ENCODE data around the gene EXT2.

The EXT2 gene

DNA sequence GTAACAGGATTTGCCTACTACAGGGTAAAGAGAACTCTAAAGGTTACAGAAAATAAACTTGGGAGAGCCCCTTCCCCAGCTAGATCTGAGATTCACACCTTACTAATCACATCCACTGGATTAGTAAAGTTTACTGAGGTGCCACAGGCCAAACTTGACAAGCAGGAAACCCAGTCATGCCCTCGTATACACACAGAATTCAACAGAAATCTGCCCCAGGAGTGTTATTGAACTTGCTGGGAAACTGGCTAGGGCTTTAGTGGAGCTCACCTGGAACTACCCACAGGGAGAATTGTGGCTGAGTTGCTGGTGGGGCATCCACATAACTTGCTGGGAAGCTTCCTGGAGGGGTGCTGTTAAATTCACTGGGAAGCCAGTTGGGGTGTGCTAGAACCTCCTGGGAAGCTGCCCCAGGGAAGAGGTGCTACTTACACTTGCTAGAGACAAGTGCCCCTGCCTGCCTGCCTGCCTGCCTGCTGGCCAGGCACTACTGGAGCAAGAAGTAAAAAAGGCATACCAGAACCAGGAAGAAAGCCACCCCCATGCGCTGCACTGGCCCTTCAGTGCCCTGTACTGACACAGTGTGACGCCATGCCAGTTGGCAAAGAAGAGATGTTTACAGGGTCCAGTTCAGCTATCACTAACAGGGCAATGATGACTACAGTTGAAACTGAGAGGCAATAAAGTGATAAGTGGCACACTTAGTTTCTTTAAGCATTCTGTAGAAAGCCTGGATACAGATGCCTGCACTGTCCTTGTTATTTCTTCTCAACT is 108.0 kb downstream of the EXT2 start:
- peak overlapping the region; percentile 40; the same call in 1 of the 2 replicates for H3K27ac ChIP-seq
- TF ChIP-seq, protein P1, sequence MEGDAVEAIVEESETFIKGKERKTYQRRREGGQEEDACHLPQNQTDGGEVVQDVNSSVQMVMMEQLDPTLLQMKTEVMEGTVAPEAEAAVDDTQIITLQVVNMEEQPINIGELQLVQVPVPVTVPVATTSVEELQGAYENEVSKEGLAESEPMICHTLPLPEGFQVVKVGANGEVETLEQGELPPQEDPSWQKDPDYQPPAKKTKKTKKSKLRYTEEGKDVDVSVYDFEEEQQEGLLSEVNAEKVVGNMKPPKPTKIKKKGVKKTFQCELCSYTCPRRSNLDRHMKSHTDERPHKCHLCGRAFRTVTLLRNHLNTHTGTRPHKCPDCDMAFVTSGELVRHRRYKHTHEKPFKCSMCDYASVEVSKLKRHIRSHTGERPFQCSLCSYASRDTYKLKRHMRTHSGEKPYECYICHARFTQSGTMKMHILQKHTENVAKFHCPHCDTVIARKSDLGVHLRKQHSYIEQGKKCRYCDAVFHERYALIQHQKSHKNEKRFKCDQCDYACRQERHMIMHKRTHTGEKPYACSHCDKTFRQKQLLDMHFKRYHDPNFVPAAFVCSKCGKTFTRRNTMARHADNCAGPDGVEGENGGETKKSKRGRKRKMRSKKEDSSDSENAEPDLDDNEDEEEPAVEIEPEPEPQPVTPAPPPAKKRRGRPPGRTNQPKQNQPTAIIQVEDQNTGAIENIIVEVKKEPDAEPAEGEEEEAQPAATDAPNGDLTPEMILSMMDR (conservative IDR thresholded peaks at IDR 0.05), result no peak

DNA sequence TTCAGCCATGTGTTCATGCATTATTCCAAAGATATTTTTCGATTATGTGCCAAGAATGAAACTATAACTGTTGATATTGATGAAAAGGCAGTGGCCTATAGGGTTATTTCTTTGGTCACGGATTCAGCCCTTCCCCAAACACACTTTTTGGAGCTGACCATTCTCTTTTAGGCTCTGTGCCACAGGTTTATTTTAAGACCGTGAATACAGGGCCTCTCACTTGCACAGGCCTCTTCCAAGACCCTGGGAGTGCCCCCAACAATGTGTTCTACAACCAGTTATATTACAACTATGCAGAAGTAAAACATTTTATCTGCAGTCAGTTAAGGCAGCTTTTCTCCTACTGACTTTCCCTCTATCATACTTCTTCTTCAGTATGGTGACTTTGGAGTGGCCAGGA is 109.9 kb downstream of the EXT2 start:
- no peak overlapping the region for H3K27ac ChIP-seq
- TF ChIP-seq, protein P1 (conservative IDR thresholded peaks at IDR 0.05), result no peak

DNA sequence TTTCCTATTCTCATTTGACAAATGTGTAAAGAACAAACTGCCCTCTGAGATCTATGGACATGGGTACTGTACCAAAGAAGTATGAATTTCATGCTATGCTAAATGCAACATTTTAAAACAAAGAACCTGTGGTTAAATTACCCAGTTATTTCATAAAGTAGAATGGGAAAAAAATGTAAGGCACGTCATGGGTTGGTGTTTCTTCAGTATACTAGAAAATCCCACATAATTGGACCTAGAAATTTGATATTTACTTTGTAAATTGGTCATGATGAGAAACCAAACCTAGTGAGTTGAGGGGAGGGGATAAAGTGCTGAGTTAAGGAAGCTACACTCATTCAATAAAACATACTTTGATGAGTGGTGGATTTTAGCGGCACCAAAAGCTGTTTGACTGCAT is 110.4 kb downstream of the EXT2 start:
- TF ChIP-seq, protein P1 (conservative IDR thresholded peaks at IDR 0.05), result no peak
- H3K27ac ChIP-seq, result no peak overlapping the region

DNA sequence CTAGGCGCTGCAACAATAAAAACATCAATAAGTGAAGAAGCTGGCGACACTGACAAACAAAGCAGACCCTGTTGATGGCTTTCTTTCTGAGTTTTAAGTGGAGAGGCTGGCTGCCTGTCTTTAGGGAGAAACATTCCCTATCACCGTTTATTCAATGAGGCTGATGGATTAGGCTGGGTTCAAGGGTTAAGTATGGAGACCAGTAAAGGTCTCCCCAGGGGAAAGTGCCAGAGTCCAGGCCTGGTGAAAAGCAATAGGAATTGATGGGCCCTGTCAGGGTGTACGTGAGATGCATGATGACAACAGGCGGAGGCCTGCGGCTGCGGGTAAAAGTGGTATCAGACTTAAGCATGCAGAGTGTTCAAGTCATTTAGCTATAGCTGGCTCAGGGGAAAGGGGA is 111.8 kb downstream of the EXT2 start:
- no peak overlapping the region for H3K27ac ChIP-seq
- TF ChIP-seq, protein P1 (conservative IDR thresholded peaks at IDR 0.05), result no peak

DNA sequence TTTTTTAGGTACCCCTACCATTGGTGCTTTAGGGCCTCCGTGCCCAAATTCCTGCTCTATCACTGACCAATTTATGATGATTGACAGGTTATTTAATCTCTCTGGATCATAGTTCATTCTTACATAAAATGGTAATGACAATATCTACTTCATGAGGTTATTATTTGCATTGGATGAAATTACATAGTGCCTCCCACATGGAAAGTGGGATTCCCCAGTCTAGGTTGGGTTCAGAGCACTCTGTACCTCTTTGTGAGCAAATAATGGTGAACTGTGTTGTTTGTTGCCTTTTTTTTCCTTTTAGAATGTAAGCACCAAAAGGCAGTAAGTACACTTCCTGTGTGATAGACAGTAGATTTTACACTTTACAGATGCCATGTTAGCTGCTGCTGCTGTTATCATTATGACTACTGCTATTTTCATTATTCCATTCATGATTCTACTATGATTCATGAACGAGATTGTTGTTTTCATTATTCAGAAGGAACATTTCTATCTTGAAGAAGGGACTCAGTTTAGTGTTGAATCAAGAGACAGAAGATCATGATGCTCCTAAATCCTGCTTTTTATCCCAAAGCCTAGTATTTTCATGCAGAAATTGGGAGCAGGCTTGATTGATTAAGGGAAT is 113.6 kb downstream of the EXT2 start:
- TF ChIP-seq, protein P1 (conservative IDR thresholded peaks at IDR 0.05), result no peak
- H3K27ac ChIP-seq, result no peak overlapping the region

DNA sequence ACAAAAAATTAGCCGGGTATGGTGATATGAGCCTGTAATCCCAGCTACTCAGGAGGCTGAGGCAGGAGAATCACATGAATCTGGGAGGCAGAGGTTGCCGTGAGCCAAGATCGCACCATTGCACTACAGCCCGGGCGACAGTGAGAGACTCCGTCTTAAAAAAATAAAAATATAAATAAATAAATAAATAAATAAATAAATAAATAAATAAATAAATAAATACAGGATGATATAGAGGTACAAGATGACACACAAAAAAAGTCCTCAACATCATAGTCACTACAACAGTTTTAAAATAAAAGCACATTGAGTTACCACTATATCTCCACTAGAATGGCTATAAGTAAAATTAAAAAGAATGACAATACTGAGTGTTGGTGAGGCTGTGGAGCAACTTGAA is 116.7 kb downstream of the EXT2 start:
- no peak overlapping the region for H3K27ac ChIP-seq
- TF ChIP-seq, protein P1 (conservative IDR thresholded peaks at IDR 0.05), result no peak

DNA sequence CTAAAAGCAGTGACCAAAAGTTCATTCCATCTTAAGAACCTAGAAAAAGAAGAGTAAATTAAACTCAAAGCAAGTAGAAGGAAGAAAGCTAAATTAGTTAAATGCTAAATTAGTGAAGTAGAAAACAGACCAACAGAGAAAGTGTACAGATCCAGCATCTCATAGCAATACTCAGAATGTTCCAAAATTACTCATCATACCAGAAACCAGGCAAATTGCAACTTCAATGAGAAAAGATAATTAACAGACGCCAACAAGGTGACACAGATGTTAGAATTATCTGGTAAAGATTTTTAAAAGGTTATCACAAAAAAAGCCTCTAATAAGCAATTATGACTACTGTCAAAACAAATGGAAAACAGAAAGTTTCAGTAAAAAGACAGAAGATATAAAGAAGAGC is 117.7 kb downstream of the EXT2 start:
- no peak overlapping the region for H3K27ac ChIP-seq
- TF ChIP-seq, protein P1 (conservative IDR thresholded peaks at IDR 0.05), result no peak
